ENCODE data around the gene AKT1.

- TF ChIP-seq CTCF (conservative IDR thresholded peaks at IDR 0.05; ENCODE audit: low read depth in 2 of 2) (no peak), EZH2 (IDR thresholded peaks at IDR 0.05; ENCODE audit: low read depth, unreplicated experiment) (no peak), CREB1 (CRISPR knock-in tag; IDR thresholded peaks at IDR 0.05; ENCODE audit: low read depth) (no peak), POLR2AphosphoS5 (IDR thresholded peaks at IDR 0.05; ENCODE audit: low read depth) (no peak), EZH2phosphoT487 (IDR thresholded peaks at IDR 0.05; ENCODE audit: unreplicated experiment) (no peak), REST (IDR thresholded peaks at IDR 0.05; ENCODE audit: unreplicated experiment) (no peak), JUNB (IDR thresholded peaks at IDR 0.05; ENCODE audit: unreplicated experiment) (no peak), STAT1 (IDR thresholded peaks at IDR 0.05; ENCODE audit: unreplicated experiment) (no peak), ZNF331 (CRISPR knock-in tag; IDR thresholded peaks at IDR 0.05; ENCODE audit: low read depth) (no peak)
These were observed 41.9 kb downstream of the AKT1 start for GRCh38 chr14:104753528-104754212.

Measured in GM23338 (cell line).